GM19023 (cell line): ENCODE data around the gene ESR2.

Experiments used
- ATAC-seq: cut with Tn5 transposase; IDR thresholded peaks from one replicate; pipeline ENCODE4 v1.9.1; 2021; ENCODE audit warnings: mild to moderate bottlenecking, moderate library complexity; ENCODE audit not compliant: unreplicated experiment

ESR2 gene

DNA sequence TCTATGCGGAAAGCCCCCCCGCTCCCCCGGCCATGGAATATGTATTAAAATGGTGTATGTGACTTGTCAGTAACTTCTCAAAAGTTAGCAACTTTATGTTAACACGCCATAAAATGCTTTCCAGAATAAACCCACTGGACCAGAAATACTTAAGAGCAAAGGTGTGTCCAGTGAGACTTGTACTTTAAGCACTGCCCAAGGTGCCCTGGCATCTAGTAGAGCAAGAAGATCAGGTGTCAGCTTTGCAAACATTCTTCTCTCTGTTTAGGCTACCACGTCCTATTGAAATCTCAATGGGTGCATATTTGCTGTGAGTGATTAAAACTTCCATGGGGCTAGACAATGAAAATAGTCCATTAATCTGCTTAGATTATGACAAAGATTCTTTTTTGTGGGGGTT, 201.2 kb downstream of the ESR2 start:
- no peak for ATAC-seq

DNA sequence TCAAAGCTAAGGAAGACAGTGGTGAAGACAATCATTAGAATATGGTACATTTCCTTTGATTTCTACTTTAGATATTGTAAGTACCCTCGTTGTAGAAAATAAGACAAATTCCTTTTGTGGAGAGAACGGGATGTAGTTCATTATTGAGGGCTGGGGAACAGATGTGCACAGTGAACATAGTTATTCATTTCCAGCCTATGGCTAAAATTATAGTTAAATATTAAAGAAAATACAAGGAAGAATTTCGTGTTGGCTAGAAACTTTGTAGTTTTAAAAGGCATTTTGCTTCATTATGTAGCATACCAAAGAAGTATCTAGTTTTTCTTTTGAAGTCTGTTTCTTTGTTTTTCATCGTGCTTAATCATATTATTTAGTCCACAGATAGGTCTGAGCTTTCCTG, 201.8 kb downstream of the ESR2 start:
- ATAC-seq = no peak

- ATAC-seq = no peak
Measured at GRCh38 chr14:64091217-64091616, 203.0 kb downstream of the ESR2 start.

DNA sequence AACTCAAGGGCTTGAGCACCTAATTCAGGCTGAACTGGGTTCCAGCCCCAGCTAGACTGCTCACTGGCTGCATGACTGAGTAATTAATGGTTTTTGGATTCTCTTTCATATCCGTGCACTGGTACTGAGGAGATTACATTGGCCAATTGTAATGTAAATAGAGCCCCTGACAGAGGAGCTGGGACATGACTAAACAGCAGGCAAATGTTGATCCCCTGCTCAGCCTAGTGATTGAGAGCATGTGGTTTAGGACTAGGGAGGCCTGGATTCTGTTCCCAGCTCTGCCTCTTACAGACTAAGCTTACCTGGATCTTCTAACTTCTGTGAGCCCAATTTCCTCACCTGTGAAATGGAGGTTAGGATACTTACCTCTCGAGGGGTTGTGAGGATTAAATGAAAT, 204.3 kb downstream of the ESR2 start:
- ATAC-seq = no peak

DNA sequence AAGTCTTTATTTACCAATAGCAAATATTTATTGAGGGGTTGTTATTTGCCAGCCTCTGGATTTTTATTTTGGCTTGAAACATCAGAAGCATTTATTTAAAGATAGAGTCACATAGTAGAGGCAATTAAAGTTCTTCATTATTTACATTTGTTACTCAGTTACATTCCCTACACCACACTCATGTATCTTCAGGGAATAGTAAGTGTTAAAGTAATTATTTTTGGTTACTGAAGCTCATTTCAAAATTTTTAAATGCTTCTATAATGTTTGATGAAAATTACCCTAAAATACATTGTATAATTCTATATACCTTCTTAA, 205.6 kb downstream of the ESR2 start:
- no peak for ATAC-seq

- ATAC-seq = no peak
Measured at GRCh38 chr14:64082837-64083236, 211.3 kb downstream of the ESR2 start.

DNA sequence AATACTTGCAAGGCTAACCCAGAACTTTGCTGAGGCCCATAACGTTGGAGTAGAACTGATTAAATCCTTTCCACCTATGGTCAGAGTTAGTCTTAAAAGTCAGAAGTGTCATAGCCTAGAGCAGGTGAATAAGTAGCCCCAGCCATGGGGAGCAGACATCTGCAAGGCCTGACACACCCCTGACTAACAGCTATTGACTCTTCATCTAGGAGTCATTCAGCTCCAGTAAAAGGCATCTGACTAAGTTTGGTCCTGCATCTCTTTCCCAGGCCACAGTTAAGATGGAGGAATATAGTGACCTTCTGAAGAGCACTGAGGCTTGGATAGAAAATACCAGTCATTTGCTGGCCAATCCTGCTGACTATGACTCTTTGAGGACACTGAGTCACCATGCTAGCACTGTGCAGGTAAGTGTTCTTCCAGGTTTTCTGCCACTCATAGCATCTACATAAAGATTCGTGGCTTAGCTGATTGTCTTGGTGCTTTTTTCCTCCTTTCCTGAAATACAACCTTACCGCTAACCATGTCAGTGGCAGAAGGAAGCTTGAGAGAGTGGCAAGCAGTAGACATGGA, 212.9 kb downstream of the ESR2 start:
- no peak for ATAC-seq

GRCh38 chr14:64080452-64080851, 213.7 kb downstream of the ESR2 start:
- no peak for ATAC-seq

- ATAC-seq = no peak
Measured at GRCh38 chr14:64075613-64076005, 218.6 kb downstream of the ESR2 start.

- ATAC-seq = no peak
Measured at GRCh38 chr14:64074961-64075612, 219.1 kb downstream of the ESR2 start.

- ATAC-seq = no peak
Measured at GRCh38 chr14:64069634-64070359, 224.4 kb downstream of the ESR2 start.

DNA sequence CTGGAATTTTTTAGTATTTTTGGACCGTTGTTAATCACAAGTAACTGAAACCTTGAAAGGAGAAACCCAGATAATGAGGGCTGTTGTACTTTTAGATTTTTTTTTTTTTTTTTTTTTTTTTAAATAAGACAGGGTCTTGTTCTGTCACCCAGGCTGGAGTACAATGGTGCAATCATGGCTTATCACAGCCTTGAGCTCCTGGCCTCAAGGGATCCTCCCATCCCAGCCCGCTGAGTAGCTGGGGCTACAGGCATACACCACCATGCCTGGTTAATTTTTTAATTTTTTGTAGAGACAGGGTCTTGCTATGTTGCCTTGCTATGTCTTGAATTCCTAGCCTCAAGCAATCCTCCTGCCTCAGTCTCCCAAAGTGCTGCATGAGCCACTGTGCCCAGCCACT, 229.7 kb downstream of the ESR2 start:
- ATAC-seq = no peak

DNA sequence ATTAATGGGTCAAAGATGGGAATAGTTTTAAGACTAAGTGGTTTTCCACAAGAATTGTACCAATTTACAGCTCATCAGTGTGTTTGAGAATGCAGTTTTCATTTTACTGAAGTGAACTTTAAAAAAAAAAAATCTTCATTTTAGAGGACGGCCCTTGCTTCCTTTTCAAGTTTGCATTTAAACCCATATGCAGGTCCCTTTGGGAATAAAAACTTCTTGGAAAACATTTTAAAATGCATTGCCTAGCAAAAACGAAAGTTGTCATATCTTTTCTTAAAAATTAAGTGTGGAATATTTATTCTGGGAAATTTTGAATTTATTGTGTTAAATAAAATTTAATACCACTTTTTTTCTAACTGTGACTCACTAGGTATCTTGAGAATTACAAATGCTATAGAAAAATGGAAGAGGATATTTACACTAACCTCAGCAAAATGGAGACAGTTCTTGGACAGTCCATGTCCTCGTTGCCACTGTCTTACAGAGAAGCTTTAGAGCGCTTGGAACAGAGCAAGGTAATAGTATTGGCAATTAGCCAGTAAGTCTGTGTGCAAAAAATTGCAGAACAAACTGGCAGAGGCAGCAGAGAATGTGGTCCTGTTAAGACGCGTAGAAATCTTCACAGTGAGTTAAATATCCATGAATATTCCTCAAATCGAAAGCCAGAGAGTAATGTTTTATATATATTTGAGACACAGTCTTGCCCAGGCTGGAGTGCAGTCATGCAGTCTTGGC, 231.6 kb downstream of the ESR2 start:
- no peak for ATAC-seq

DNA sequence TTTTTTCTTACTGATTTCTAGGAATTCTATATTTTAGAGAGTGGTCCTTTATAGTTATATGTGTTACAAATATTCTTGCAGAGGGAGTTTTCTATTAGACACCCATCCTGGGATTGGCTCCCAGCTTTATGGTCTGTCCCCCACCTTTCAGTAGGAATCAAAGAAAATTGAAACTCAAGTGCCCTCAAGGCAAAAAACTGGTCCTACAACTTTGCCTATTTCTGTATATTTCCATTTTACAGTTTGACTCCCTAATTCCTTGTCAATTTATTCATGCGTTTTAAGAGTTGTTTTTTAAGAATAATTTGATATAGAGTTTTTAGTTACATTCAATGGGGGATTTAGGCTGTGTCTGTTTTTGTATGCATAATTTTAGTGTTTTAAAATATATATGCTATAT, 232.5 kb downstream of the ESR2 start:
- no peak for ATAC-seq

DNA sequence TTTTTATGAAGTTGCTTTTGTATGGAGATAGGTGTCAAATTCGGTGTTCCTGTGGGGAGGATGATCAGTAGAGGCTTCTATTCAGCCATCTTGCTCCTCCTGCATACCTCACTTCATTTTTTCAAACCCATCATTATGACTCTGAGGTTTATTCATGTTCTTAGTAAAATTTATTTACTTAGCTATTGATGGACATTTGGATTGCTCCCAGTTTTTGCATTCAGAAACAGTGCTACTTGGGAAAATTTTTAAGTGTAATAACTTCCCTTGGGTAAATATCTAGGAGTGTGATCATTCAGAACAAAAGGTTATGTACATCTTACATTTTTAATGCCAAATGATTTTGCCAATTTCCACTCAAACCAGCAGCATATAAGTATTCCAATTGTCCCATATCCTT, 233.1 kb downstream of the ESR2 start:
- ATAC-seq = no peak

DNA sequence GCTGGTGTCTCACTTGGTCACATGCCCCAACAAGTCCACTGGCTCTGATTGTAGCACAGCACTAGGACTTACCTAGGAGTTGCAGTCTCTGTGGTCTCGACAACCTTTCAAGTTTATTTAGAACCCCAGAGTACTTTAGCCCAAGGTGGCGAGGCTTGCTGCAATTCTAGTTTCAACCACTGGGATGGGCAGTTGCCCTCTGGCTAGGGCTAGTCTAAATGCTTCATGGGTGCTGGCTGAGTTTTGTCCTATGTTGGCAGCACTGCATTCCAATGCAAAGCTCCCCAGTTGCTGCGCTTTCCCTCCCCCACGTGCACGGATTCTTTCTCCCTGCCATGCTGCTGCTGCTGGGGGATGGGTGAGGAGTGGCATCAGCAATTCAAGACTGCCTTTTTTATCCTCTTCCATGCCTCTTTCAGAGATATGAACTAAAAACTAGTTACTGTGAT, 233.5 kb downstream of the ESR2 start:
- ATAC-seq = no peak

DNA sequence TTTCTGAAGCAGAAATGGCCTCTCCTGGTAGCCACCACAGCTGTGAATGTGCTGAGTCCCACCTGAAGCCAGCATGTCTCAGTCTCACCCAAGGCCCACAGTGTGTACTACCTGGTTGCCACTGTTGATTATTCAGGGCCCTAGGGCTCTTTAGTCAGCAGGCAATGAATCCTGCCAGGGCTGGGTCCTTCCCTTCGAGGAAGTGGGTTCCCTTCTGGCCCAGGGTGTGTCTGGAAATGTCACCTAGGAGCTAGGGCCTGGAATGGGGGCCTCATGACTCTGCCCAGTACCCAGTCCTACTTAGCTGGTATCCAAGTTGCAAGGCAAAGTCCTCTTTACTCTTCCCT, 234.0 kb downstream of the ESR2 start:
- no peak for ATAC-seq

- no peak for ATAC-seq
Measured at GRCh38 chr14:64059454-64060198, 234.5 kb downstream of the ESR2 start.

GRCh38 chr14:64053694-64054669, 240.2 kb downstream of the ESR2 start:
- no peak for ATAC-seq
